ENCODE measurements around the gene CEMIP. TPM values are rescaled to one million over a fixed set of nuclear protein-coding genes. Genes with fewer than 3 reads are reported as not detected.

Gene CEMIP
- total and polyA plus RNA-seq, 2 experiments from 2014 or later = 0.27 to 2.1 TPM

DNA sequence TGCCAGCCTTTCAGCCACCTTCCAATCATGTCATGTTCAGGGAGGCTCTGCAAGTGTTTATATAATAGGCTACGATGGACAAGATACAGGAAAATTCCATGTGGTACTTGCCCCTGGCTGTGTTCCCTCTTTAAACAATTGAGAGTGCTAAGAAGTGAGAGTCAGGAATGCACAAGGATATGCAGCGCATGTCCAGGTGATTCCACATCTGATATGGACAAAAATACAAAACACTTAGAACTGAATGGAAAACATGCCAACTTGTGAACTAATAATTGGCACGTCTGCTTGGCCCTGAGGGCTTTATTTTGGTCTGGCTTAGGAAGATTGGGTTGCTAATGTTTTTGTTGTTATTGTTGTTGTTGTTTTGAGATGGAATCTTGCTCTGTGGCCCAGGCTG lies 100.9 kb downstream of the CEMIP start:
- no peaks in the 10 kb centered on the region for H3K9me2 ChIP-seq (ENCODE audit: insufficient read depth)
- no peak overlapping the region for H2AFZ ChIP-seq
- no peak overlapping the region for H3K27ac ChIP-seq (ENCODE audit: low read depth)
- no peaks in the 10 kb centered on the region for H4K20me1 ChIP-seq (replicated peaks; ENCODE audit: insufficient read depth)
- no peak for DNase-seq (ENCODE audit: low spot score)
- H3K4me1 ChIP-seq (ENCODE audit: insufficient read depth) = no peaks in the 10 kb centered on the region
- no peak for ATAC-seq
- no peaks in the 10 kb centered on the region for H3F3A ChIP-seq (replicated peaks; ENCODE audit: low read depth)
- H3K4me3 ChIP-seq = no peak overlapping the region
- Mint-ChIP-seq H3K9me3 (no peaks in the 10 kb centered on the region), H3K4me3 (no peak overlapping the region), H3K4me1 (peaks cover 20% of the 10 kb centered on the region), H3K27me3 (ENCODE audit: insufficient read depth, low read depth, poor library complexity) (peaks cover 4% of the 10 kb centered on the region), H3K27ac (no peak overlapping the region), H3K36me3 (ENCODE audit: low read depth) (no peaks in the 10 kb centered on the region; the same call in 2 of the 3 replicates)
- no peaks in the 10 kb centered on the region for H3K36me3 ChIP-seq (ENCODE audit: insufficient read depth)
- TF ChIP-seq NANOG (IDR thresholded peaks at IDR 0.05; ENCODE audit: borderline replicate concordance) (no peak), EZH2 (IDR thresholded peaks at IDR 0.05; ENCODE audit: low read depth, unreplicated experiment) (no peak), EZH2phosphoT487 (IDR thresholded peaks at IDR 0.05; ENCODE audit: unreplicated experiment) (no peak), POLR2AphosphoS5 (IDR thresholded peaks at IDR 0.05; ENCODE audit: low read depth) (no peak), STAT1 (IDR thresholded peaks at IDR 0.05; ENCODE audit: unreplicated experiment) (no peak), JUNB (IDR thresholded peaks at IDR 0.05; ENCODE audit: unreplicated experiment) (no peak), CREB1 (CRISPR knock-in tag; IDR thresholded peaks at IDR 0.05; ENCODE audit: low read depth) (no peak), ZNF114 (CRISPR knock-in tag; IDR thresholded peaks at IDR 0.05) (no peak), ZNF331 (CRISPR knock-in tag; IDR thresholded peaks at IDR 0.05; ENCODE audit: low read depth) (no peak)
- TF ChIP-seq, protein P1, sequence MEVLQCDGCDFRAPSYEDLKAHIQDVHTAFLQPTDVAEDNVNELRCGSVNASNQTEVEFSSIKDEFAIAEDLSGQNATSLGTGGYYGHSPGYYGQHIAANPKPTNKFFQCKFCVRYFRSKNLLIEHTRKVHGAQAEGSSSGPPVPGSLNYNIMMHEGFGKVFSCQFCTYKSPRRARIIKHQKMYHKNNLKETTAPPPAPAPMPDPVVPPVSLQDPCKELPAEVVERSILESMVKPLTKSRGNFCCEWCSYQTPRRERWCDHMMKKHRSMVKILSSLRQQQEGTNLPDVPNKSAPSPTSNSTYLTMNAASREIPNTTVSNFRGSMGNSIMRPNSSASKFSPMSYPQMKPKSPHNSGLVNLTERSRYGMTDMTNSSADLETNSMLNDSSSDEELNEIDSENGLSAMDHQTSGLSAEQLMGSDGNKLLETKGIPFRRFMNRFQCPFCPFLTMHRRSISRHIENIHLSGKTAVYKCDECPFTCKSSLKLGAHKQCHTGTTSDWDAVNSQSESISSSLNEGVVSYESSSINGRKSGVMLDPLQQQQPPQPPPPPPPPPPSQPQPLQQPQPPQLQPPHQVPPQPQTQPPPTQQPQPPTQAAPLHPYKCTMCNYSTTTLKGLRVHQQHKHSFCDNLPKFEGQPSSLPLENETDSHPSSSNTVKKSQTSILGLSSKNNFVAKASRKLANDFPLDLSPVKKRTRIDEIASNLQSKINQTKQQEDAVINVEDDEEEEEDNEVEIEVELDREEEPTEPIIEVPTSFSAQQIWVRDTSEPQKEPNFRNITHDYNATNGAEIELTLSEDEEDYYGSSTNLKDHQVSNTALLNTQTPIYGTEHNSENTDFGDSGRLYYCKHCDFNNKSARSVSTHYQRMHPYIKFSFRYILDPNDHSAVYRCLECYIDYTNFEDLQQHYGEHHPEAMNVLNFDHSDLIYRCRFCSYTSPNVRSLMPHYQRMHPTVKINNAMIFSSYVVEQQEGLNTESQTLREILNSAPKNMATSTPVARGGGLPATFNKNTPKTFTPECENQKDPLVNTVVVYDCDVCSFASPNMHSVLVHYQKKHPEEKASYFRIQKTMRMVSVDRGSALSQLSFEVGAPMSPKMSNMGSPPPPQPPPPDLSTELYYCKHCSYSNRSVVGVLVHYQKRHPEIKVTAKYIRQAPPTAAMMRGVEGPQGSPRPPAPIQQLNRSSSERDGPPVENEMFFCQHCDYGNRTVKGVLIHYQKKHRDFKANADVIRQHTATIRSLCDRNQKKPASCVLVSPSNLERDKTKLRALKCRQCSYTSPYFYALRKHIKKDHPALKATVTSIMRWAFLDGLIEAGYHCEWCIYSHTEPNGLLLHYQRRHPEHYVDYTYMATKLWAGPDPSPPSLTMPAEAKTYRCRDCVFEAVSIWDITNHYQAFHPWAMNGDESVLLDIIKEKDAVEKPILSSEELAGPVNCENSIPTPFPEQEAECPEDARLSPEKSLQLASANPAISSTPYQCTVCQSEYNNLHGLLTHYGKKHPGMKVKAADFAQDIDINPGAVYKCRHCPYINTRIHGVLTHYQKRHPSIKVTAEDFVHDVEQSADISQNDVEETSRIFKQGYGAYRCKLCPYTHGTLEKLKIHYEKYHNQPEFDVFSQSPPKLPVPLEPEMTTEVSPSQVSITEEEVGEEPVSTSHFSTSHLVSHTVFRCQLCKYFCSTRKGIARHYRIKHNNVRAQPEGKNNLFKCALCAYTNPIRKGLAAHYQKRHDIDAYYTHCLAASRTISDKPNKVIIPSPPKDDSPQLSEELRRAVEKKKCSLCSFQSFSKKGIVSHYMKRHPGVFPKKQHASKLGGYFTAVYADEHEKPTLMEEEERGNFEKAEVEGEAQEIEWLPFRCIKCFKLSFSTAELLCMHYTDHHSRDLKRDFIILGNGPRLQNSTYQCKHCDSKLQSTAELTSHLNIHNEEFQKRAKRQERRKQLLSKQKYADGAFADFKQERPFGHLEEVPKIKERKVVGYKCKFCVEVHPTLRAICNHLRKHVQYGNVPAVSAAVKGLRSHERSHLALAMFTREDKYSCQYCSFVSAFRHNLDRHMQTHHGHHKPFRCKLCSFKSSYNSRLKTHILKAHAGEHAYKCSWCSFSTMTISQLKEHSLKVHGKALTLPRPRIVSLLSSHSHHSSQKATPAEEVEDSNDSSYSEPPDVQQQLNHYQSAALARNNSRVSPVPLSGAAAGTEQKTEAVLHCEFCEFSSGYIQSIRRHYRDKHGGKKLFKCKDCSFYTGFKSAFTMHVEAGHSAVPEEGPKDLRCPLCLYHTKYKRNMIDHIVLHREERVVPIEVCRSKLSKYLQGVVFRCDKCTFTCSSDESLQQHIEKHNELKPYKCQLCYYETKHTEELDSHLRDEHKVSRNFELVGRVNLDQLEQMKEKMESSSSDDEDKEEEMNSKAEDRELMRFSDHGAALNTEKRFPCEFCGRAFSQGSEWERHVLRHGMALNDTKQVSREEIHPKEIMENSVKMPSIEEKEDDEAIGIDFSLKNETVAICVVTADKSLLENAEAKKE (CRISPR knock-in tag; IDR thresholded peaks at IDR 0.05) = no peak
- TF ChIP-seq, protein P2, sequence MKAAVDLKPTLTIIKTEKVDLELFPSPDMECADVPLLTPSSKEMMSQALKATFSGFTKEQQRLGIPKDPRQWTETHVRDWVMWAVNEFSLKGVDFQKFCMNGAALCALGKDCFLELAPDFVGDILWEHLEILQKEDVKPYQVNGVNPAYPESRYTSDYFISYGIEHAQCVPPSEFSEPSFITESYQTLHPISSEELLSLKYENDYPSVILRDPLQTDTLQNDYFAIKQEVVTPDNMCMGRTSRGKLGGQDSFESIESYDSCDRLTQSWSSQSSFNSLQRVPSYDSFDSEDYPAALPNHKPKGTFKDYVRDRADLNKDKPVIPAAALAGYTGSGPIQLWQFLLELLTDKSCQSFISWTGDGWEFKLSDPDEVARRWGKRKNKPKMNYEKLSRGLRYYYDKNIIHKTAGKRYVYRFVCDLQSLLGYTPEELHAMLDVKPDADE (IDR thresholded peaks at IDR 0.05) = no peak
- TF ChIP-seq, protein P3, sequence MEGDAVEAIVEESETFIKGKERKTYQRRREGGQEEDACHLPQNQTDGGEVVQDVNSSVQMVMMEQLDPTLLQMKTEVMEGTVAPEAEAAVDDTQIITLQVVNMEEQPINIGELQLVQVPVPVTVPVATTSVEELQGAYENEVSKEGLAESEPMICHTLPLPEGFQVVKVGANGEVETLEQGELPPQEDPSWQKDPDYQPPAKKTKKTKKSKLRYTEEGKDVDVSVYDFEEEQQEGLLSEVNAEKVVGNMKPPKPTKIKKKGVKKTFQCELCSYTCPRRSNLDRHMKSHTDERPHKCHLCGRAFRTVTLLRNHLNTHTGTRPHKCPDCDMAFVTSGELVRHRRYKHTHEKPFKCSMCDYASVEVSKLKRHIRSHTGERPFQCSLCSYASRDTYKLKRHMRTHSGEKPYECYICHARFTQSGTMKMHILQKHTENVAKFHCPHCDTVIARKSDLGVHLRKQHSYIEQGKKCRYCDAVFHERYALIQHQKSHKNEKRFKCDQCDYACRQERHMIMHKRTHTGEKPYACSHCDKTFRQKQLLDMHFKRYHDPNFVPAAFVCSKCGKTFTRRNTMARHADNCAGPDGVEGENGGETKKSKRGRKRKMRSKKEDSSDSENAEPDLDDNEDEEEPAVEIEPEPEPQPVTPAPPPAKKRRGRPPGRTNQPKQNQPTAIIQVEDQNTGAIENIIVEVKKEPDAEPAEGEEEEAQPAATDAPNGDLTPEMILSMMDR (conservative IDR thresholded peaks at IDR 0.05; ENCODE audit: low read depth in 2 of 2) = no peak
- TF ChIP-seq, protein P4, sequence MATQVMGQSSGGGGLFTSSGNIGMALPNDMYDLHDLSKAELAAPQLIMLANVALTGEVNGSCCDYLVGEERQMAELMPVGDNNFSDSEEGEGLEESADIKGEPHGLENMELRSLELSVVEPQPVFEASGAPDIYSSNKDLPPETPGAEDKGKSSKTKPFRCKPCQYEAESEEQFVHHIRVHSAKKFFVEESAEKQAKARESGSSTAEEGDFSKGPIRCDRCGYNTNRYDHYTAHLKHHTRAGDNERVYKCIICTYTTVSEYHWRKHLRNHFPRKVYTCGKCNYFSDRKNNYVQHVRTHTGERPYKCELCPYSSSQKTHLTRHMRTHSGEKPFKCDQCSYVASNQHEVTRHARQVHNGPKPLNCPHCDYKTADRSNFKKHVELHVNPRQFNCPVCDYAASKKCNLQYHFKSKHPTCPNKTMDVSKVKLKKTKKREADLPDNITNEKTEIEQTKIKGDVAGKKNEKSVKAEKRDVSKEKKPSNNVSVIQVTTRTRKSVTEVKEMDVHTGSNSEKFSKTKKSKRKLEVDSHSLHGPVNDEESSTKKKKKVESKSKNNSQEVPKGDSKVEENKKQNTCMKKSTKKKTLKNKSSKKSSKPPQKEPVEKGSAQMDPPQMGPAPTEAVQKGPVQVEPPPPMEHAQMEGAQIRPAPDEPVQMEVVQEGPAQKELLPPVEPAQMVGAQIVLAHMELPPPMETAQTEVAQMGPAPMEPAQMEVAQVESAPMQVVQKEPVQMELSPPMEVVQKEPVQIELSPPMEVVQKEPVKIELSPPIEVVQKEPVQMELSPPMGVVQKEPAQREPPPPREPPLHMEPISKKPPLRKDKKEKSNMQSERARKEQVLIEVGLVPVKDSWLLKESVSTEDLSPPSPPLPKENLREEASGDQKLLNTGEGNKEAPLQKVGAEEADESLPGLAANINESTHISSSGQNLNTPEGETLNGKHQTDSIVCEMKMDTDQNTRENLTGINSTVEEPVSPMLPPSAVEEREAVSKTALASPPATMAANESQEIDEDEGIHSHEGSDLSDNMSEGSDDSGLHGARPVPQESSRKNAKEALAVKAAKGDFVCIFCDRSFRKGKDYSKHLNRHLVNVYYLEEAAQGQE (IDR thresholded peaks at IDR 0.05; ENCODE audit: unreplicated experiment) = no peak
- H3K79me2 ChIP-seq (replicated peaks; ENCODE audit: insufficient read depth) = no peaks in the 10 kb centered on the region
- no peaks in the 10 kb centered on the region for H3K27me3 ChIP-seq (ENCODE audit: insufficient read depth)
- H3K4me2 ChIP-seq = no peak overlapping the region
